ENCODE data around the gene RGS18.

Gene RGS18

GRCh38 chr1:192232817-192233417 lies 74.7 kb downstream of the RGS18 start:
- in situ Hi-C loops (cut with HindIII; ENCODE audit: low pct_ligation_motif_present, low pct_unique_long_range_greater_than_20kb, low sequenced_read_pairs) = no loop called here
- DNase-seq = no peak

- in situ Hi-C loops (cut with HindIII; ENCODE audit: low pct_ligation_motif_present, low pct_unique_long_range_greater_than_20kb, low sequenced_read_pairs) = no loop called here
- no peak for DNase-seq
Observed at GRCh38 chr1:192235127-192235526, 76.9 kb downstream of the RGS18 start.

Data from ACHN (cell line).